ENCODE data around the gene CHMP6. TPM values are rescaled to one million over a fixed set of nuclear protein-coding genes. Genes with fewer than 3 reads are reported as not detected.
"Not testable (repeated sequence)": the region's sequence is repeated elsewhere in the genome, so short reads cannot be mapped to it uniquely, and the experiment has no call there.

CHMP6 gene
- total RNA-seq, 1 donor from 2014 or later = 12.5 TPM

DNA sequence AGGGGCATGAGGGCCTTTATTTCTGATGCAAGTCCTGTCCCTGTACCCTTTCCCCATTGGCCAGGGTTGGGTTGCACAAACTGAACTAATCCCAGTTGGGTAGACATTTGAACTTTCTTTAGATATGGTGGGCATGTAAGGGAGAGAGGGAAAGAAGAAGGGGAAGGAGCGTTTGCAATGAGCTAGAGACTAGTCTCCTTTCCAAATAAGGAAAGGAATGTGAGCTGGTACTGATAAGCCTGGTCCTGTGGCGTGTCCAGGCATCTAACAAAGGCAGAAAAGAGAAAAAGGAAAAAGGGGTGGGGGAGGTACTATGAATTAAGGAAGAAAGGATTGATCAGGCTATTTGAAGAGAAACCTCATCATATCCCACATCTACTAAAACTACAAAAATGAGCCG, 20.3 kb downstream of the CHMP6 start:
- H3K4me3 ChIP-seq (ENCODE audit: low read length in 3 of 3) = no peak overlapping the region
- H3K4me1 ChIP-seq (ENCODE audit: control insufficient read depth in 3 of 3, insufficient read depth in 3 of 3, low read length in 3 of 3) = peaks cover 0 to 4% (median 3%) of the 10 kb centered on the region in 3 donors
- peaks cover 0 to 3% (median 0%) of the 10 kb centered on the region in 3 donors for H3K9me3 ChIP-seq (ENCODE audit: control insufficient read depth in 3 of 3, low read length in 3 of 3)
- H3K9ac ChIP-seq (ENCODE audit: low read depth in 1 of 3, low read length in 3 of 3) = no peak overlapping the region
- peaks cover 0 to 4% (median 0%) of the 10 kb centered on the region in 3 donors for H3K27me3 ChIP-seq (ENCODE audit: control insufficient read depth in 3 of 3, insufficient read depth in 3 of 3, low read length in 3 of 3)
- no peaks in the 10 kb centered on the region for H3K36me3 ChIP-seq (ENCODE audit: control insufficient read depth in 3 of 3, insufficient read depth in 3 of 3, low read length in 3 of 3)
- H3K27ac ChIP-seq (ENCODE audit: low read depth, low read length) = no peak overlapping the region

DNA sequence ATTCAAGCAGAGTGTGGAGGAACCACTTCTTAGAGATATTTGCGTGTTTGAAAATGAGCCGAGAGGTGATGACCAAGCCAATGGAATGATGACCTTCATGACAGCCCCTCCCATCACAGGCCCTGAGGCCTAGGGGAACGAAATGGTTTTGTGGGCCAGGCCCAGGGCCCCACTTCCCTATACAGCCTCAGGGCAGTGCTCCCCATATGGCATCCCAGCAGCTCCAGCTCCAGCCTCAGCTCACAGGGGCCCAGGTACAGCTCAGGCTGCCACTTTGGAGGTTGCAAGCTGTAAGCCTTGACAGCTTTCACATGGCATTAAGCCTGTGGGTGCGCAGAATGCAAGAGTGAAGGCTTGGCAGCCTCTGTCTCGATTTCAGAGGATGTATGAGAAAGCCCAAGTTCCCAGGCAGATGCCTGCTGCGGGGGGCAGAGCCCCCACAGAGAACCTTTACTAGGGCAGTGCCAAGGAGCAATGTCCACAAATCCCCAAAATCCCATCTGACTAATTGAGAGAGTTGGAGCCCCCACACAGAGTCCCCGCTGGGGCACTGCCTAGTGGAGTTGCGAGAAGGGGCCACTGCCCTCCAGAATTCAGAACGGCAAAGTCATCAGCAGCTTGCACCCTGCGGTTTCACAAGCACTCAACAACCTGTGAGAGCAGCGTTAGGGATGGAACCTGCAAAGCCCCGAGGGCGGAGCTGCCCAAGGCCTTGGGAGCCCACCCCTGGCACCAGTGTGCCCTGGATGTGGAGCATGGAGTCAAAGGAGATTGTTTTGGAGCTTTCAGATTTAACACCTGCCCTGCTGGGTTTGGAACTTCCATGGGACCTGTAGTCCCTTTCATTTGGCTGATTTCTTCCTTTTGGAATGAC, 21.2 kb downstream of the CHMP6 start:
- peaks cover 0 to 3% (median 0%) of the 10 kb centered on the region in 3 donors for H3K9me3 ChIP-seq (ENCODE audit: control insufficient read depth in 3 of 3, low read length in 3 of 3)
- H3K36me3 ChIP-seq (ENCODE audit: control insufficient read depth in 3 of 3, insufficient read depth in 3 of 3, low read length in 3 of 3) = no peaks in the 10 kb centered on the region
- no peak overlapping the region for H3K4me3 ChIP-seq (ENCODE audit: low read length in 3 of 3)
- peaks cover 4 to 7% (median 6%) of the 10 kb centered on the region in 3 donors for H3K4me1 ChIP-seq (ENCODE audit: control insufficient read depth in 3 of 3, insufficient read depth in 3 of 3, low read length in 3 of 3)
- no peak overlapping the region for H3K27ac ChIP-seq (ENCODE audit: low read depth, low read length)
- peaks cover 0 to 4% (median 0%) of the 10 kb centered on the region in 3 donors for H3K27me3 ChIP-seq (ENCODE audit: control insufficient read depth in 3 of 3, insufficient read depth in 3 of 3, low read length in 3 of 3)
- H3K9ac ChIP-seq (ENCODE audit: low read depth in 1 of 3, low read length in 3 of 3) = no peak overlapping the region

DNA sequence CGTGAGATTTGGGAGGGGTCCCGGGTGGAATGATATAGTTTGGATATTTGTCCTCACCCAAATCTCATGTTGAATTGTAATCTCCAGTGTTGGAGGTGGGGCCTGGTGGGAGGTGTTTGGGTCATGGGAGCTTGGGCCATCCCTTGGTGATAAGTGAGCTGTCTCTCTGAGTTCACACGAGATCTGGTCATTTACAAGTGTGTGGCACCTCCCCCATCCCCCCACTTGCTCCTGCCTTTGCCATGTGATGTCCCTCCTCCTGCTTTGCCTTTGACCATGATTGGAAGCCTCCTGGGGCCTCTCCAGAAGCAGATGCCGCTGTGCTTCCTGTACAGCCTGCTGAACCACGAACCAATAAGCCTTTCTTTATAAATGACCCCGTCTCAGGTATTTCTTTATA, 22.0 kb downstream of the CHMP6 start:
- H3K36me3 ChIP-seq (ENCODE audit: control insufficient read depth in 3 of 3, insufficient read depth in 3 of 3, low read length in 3 of 3) = no peaks in the 10 kb centered on the region
- peaks cover 0 to 3% (median 0%) of the 10 kb centered on the region in 3 donors for H3K9me3 ChIP-seq (ENCODE audit: control insufficient read depth in 3 of 3, low read length in 3 of 3)
- H3K27me3 ChIP-seq (ENCODE audit: control insufficient read depth in 3 of 3, insufficient read depth in 3 of 3, low read length in 3 of 3) = no peaks in the 10 kb centered on the region
- H3K27ac ChIP-seq (ENCODE audit: low read depth, low read length) = no peak overlapping the region
- H3K9ac ChIP-seq (ENCODE audit: low read depth in 1 of 3, low read length in 3 of 3) = no peak overlapping the region
- H3K4me3 ChIP-seq (ENCODE audit: low read length in 3 of 3) = no peak overlapping the region
- peaks cover 12 to 16% (median 14%) of the 10 kb centered on the region in 3 donors for H3K4me1 ChIP-seq (ENCODE audit: control insufficient read depth in 3 of 3, insufficient read depth in 3 of 3, low read length in 3 of 3)

GRCh38 chr17:81015136-81015535, 23.5 kb downstream of the CHMP6 start:
- peaks cover 18 to 28% (median 21%) of the 10 kb centered on the region in 3 donors for H3K4me1 ChIP-seq (ENCODE audit: control insufficient read depth in 3 of 3, insufficient read depth in 3 of 3, low read length in 3 of 3)
- H3K4me3 ChIP-seq (ENCODE audit: low read length in 3 of 3) = no peak overlapping the region
- no peaks in the 10 kb centered on the region for H3K36me3 ChIP-seq (ENCODE audit: control insufficient read depth in 3 of 3, insufficient read depth in 3 of 3, low read length in 3 of 3)
- H3K27ac ChIP-seq (ENCODE audit: low read depth, low read length) = peak overlapping the region; percentile 71
- H3K9ac ChIP-seq (ENCODE audit: low read depth in 1 of 3, low read length in 3 of 3) = no peak overlapping the region
- H3K9me3 ChIP-seq (ENCODE audit: control insufficient read depth in 3 of 3, low read length in 3 of 3) = peaks cover 0 to 3% (median 0%) of the 10 kb centered on the region in 3 donors
- no peaks in the 10 kb centered on the region for H3K27me3 ChIP-seq (ENCODE audit: control insufficient read depth in 3 of 3, insufficient read depth in 3 of 3, low read length in 3 of 3)

GRCh38 chr17:81016575-81016974, 24.9 kb downstream of the CHMP6 start:
- Histone ChIP-seq H3K9ac (ENCODE audit: low read depth in 1 of 3, low read length in 3 of 3) (no peak overlapping the region), H3K4me1 (ENCODE audit: control insufficient read depth in 3 of 3, insufficient read depth in 3 of 3, low read length in 3 of 3) (peaks cover 31 to 42% (median 36%) of the 10 kb centered on the region in 3 donors), H3K9me3 (ENCODE audit: control insufficient read depth in 3 of 3, low read length in 3 of 3) (no peaks in the 10 kb centered on the region), H3K4me3 (ENCODE audit: low read length in 3 of 3) (no peak overlapping the region), H3K36me3 (ENCODE audit: control insufficient read depth in 3 of 3, insufficient read depth in 3 of 3, low read length in 3 of 3) (no peaks in the 10 kb centered on the region), H3K27ac (ENCODE audit: low read depth, low read length) (no peak overlapping the region), H3K27me3 (ENCODE audit: control insufficient read depth in 3 of 3, insufficient read depth in 3 of 3, low read length in 3 of 3) (no peaks in the 10 kb centered on the region)

- Histone ChIP-seq H3K27ac (ENCODE audit: low read depth, low read length) (peak overlapping the region; percentile 73), H3K4me1 (ENCODE audit: control insufficient read depth in 3 of 3, insufficient read depth in 3 of 3, low read length in 3 of 3) (peaks cover 33 to 45% (median 37%) of the 10 kb centered on the region in 3 donors)
- not testable (repeated sequence) for H3K4me3 ChIP-seq (ENCODE audit: low read length in 3 of 3); H3K27me3 ChIP-seq (ENCODE audit: control insufficient read depth in 3 of 3, insufficient read depth in 3 of 3, low read length in 3 of 3); H3K9me3 ChIP-seq (ENCODE audit: control insufficient read depth in 3 of 3, low read length in 3 of 3); H3K36me3 ChIP-seq (ENCODE audit: control insufficient read depth in 3 of 3, insufficient read depth in 3 of 3, low read length in 3 of 3); H3K9ac ChIP-seq (ENCODE audit: low read depth in 1 of 3, low read length in 3 of 3)
Observed at GRCh38 chr17:81017330-81017729, 25.7 kb downstream of the CHMP6 start.

DNA sequence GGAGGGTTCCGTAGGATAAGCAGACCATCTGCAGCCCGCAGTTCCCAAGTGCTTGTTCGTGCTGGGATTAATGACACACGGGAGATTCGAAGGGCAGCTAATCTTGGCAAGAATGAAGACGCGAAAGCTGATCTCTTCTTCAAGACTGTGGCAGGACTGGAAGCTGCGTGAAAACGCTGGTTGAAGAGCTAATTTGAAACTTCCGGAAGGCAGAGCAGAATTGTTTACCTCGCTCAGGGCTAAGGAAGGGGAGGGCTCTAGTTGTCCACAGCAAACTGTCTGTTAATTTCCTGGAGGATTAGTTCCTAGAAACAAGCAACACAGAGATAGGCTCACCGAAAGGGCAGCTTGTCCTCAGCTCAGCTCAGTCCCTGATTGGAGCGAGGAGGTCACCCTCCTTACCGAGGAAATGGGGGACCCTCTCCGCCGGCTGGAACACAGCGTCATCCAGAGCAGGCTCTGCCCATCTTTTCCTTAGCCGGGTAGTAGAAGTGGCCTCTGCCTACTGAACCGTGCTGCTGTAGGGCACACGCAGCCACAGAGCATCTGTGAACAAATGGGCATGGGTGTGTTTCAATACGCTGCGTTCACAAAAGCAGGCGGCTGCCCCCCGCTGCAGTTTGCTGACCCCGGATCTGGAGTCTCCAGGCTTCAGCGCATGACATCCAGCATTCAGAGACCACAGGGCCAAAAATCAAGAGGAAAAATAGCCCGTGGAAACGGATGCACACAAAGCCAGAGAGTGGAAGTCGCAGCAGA, 26.6 kb downstream of the CHMP6 start:
- Histone ChIP-seq H3K4me1 (ENCODE audit: control insufficient read depth in 3 of 3, insufficient read depth in 3 of 3, low read length in 3 of 3) (peaks cover 33 to 45% (median 37%) of the 10 kb centered on the region in 3 donors), H3K36me3 (ENCODE audit: control insufficient read depth in 3 of 3, insufficient read depth in 3 of 3, low read length in 3 of 3) (no peaks in the 10 kb centered on the region), H3K9me3 (ENCODE audit: control insufficient read depth in 3 of 3, low read length in 3 of 3) (no peaks in the 10 kb centered on the region), H3K27ac (ENCODE audit: low read depth, low read length) (peak overlapping the region; percentile 73), H3K27me3 (ENCODE audit: control insufficient read depth in 3 of 3, insufficient read depth in 3 of 3, low read length in 3 of 3) (no peaks in the 10 kb centered on the region), H3K4me3 (ENCODE audit: low read length in 3 of 3) (peak overlapping the region; percentile 55 to 68 (median 60)), H3K9ac (ENCODE audit: low read depth in 1 of 3, low read length in 3 of 3) (peak overlapping the region; percentile 29 to 52 (median 36))

DNA sequence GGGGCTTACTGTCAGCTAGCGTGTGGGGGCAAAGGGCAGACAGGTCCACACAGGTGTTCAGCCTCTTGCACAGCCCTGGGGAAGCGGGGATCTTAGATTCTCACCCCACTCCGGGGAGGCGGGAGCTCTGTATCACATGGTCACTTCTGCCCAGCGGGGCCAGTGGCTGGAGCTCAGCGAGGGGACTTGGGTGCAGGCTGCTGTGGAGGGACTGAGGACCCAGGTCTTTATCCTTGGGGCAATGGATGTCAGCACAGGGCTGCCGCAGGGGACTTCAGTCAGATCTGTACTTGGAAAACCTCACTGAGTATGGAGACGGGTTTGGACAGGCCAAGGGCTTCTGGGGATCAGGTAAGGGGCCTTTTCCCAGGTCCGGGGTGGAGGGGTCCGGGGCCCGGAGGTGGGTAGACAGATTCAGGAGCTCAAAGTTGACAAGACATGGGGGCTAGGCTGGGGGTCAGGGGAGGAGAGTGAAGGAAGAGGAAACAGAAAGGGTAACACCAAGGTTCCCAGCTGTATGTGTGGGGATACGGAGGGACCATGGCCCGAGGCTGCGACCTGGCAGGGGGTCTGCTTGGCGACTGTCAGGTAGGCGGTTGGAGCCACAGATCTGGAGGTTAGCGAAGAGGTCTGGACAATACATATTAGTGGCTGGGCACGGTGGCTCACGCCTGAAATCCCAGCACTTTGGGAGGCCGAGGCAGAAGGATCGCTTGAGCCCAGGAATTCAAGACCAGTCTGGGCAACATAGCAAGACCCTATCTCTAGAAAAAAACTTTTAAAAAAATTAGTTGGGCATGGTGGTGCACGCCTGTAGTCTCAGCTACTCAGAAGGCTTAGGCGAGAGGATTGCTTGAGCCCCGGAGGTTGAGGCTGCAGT, 28.2 kb downstream of the CHMP6 start:
- H3K27ac ChIP-seq (ENCODE audit: low read depth, low read length) = no peak overlapping the region
- H3K9me3 ChIP-seq (ENCODE audit: control insufficient read depth in 3 of 3, low read length in 3 of 3) = no peaks in the 10 kb centered on the region
- H3K36me3 ChIP-seq (ENCODE audit: control insufficient read depth in 3 of 3, insufficient read depth in 3 of 3, low read length in 3 of 3) = no peaks in the 10 kb centered on the region
- peaks cover 39 to 48% (median 42%) of the 10 kb centered on the region in 3 donors for H3K4me1 ChIP-seq (ENCODE audit: control insufficient read depth in 3 of 3, insufficient read depth in 3 of 3, low read length in 3 of 3)
- no peak overlapping the region for H3K4me3 ChIP-seq (ENCODE audit: low read length in 3 of 3)
- peaks cover 0 to 4% (median 0%) of the 10 kb centered on the region in 3 donors for H3K27me3 ChIP-seq (ENCODE audit: control insufficient read depth in 3 of 3, insufficient read depth in 3 of 3, low read length in 3 of 3)
- peak overlapping the region in 1 of 3 donors; percentile 61 for H3K9ac ChIP-seq (ENCODE audit: low read depth in 1 of 3, low read length in 3 of 3)

- peak overlapping the region; percentile 83 for H3K27ac ChIP-seq (ENCODE audit: low read depth, low read length)
- H3K9ac ChIP-seq (ENCODE audit: low read depth in 1 of 3, low read length in 3 of 3) = peak overlapping the region in 2 of 3 donors; percentile 61 to 66
- H3K4me1 ChIP-seq (ENCODE audit: control insufficient read depth in 3 of 3, insufficient read depth in 3 of 3, low read length in 3 of 3) = peaks cover 43 to 52% (median 44%) of the 10 kb centered on the region in 3 donors
Observed at GRCh38 chr17:81020443-81020766, 28.8 kb downstream of the CHMP6 start.

More at GRCh38 chr17:81020443-81020766, 28.8 kb downstream of the CHMP6 start:
- Histone ChIP-seq H3K9me3 (ENCODE audit: control insufficient read depth in 3 of 3, low read length in 3 of 3) (no peaks in the 10 kb centered on the region), H3K4me3 (ENCODE audit: low read length in 3 of 3) (peak overlapping the region in 2 of 3 donors; percentile 19 to 29), H3K36me3 (ENCODE audit: control insufficient read depth in 3 of 3, insufficient read depth in 3 of 3, low read length in 3 of 3) (no peaks in the 10 kb centered on the region), H3K27me3 (ENCODE audit: control insufficient read depth in 3 of 3, insufficient read depth in 3 of 3, low read length in 3 of 3) (peaks cover 4 to 10% (median 5%) of the 10 kb centered on the region in 3 donors)

All from skeletal muscle tissue (tissue), 4 donors.